ENCODE results near the gene AASDH.
"Not testable (repeated sequence)": the region's sequence is repeated elsewhere in the genome, so short reads cannot be mapped to it uniquely, and the experiment has no call there.

The AASDH gene

DNA sequence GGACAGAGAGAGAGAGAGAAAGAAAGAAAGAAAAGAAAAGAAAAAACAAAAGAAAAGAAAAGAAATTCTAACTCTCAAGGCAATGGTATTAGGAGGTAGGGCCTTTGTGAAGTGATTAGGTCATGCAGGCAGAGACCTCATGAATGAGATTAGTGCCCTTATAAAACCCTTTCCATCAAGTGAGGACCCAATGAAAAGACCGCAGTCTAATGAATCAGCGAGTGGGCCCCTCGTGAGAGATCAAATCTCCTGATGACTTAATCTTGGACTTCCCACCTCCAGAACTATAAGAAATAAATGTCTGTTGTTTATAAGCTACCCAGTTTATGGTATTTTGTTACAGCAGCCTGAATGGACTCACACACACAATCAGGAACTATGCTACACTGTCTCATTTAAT is 16.9 kb downstream of the AASDH start:
- no peak for TF ChIP-seq CTCF (IDR thresholded peaks at IDR 0.05; ENCODE audit: low read depth, low read length)
- H3K4me3 ChIP-seq (ENCODE audit: low read depth, low read length), result no peak overlapping the region

- H3K4me3 ChIP-seq (ENCODE audit: low read depth, low read length), result not testable (repeated sequence)
Observed at GRCh38 chr4:56362981-56363380, 24.3 kb downstream of the AASDH start.

DNA sequence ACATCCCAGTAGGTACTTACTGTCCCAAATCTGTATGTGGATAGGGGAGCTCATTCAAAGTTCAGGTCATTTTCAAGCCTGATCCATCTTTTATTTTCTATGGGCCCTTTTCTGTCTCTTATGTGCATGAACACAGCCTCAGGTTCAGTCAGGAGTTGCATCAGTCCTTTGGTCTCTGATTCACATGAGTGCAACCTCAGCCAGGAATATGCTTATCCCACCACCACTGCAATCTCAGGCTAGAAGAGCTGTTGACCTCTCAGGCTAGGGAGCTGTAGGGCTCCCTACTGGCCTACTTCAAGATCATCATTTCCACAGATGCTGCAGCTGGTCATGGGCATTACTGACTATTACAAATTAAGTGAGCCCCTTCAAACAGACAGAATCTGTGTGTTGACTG is 27.2 kb downstream of the AASDH start:
- TF ChIP-seq CTCF (IDR thresholded peaks at IDR 0.05; ENCODE audit: low read depth, low read length), result no peak
- no peak overlapping the region for H3K4me3 ChIP-seq (ENCODE audit: low read depth, low read length)

DNA sequence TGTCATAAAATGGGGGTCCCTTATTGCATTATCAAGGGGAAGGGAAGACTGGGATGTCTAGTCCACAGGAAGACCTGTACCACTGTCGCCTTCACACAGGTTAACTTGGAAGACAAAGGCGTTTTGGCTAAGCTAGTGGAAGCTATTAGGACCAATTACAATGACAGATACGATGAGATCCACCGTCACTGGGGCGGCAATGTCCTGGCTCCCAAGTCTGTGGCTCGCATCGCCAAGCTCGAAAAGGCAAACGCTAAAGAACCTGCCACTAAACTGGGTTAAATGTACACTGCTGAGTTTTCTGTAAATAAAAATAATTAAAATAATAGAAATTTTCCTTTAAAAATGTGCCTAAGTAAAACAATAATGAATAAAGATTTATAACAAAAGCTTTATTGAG is 30.6 kb downstream of the AASDH start:
- no peak overlapping the region for H3K4me3 ChIP-seq (ENCODE audit: low read depth, low read length)
- no peak for TF ChIP-seq CTCF (IDR thresholded peaks at IDR 0.05; ENCODE audit: low read depth, low read length)

- no peak for TF ChIP-seq CTCF (IDR thresholded peaks at IDR 0.05; ENCODE audit: low read depth, low read length)
- no peak overlapping the region for H3K4me3 ChIP-seq (ENCODE audit: low read depth, low read length)
Observed at GRCh38 chr4:56348576-56348975, 38.7 kb downstream of the AASDH start.

GRCh38 chr4:56345458-56345857 is 41.8 kb downstream of the AASDH start:
- no peak for TF ChIP-seq CTCF (IDR thresholded peaks at IDR 0.05; ENCODE audit: low read depth, low read length)
- H3K4me3 ChIP-seq (ENCODE audit: low read depth, low read length), result no peak overlapping the region

- no peak for TF ChIP-seq CTCF (IDR thresholded peaks at IDR 0.05; ENCODE audit: low read depth, low read length)
- no peak overlapping the region for H3K4me3 ChIP-seq (ENCODE audit: low read depth, low read length)
Observed at GRCh38 chr4:56342746-56343145, 44.5 kb downstream of the AASDH start.

GRCh38 chr4:56330691-56331090 is 56.6 kb downstream of the AASDH start:
- H3K4me3 ChIP-seq (ENCODE audit: low read depth, low read length), result no peak overlapping the region
- no peak for TF ChIP-seq CTCF (IDR thresholded peaks at IDR 0.05; ENCODE audit: low read depth, low read length)

All from WI38 (cell line).